GM19099 (cell line): ENCODE results near the gene ATF2.

ENCODE experiments used
- POLR2A ChIP-seq: IDR thresholded peaks from 3 replicates; pipeline ENCODE4 v1.6.1; 2011; ENCODE audit warnings: low read depth; ENCODE audit not compliant: insufficient read length; ENCODE audit errors: extremely low read depth

The ATF2 gene

GRCh38 chr2:175167792-175168563 lies at the start of gene ATF2:
Gene ATF2 (minus strand): TSS chr2:175168203. CDS start chr2:175136443, 31,760 bp downstream.
- peak; percentile 72 for TF ChIP-seq POLR2A

GRCh38 chr2:175207741-175208438 lies 39.9 kb upstream of the ATF2 start:
- no peak for TF ChIP-seq POLR2A

- no peak for TF ChIP-seq POLR2A
Observed at GRCh38 chr2:175206866-175207265, 38.9 kb upstream of the ATF2 start.

GRCh38 chr2:175205523-175205922 lies 37.5 kb upstream of the ATF2 start:
- no peak for TF ChIP-seq POLR2A

GRCh38 chr2:175203621-175204496 lies 35.9 kb upstream of the ATF2 start:
- no peak for TF ChIP-seq POLR2A

GRCh38 chr2:175195012-175195411 lies 27.0 kb upstream of the ATF2 start:
- no peak for TF ChIP-seq POLR2A

GRCh38 chr2:175188761-175189160 lies 20.8 kb upstream of the ATF2 start:
- no peak for TF ChIP-seq POLR2A

GRCh38 chr2:175187378-175187777 lies 19.4 kb upstream of the ATF2 start:
- TF ChIP-seq POLR2A = no peak

GRCh38 chr2:175183674-175184073 lies 15.7 kb upstream of the ATF2 start:
- TF ChIP-seq POLR2A = no peak

- no peak for TF ChIP-seq POLR2A
Observed at GRCh38 chr2:175181877-175182308, 13.9 kb upstream of the ATF2 start.

- peak; percentile 96 for TF ChIP-seq POLR2A
Observed at GRCh38 chr2:175181104-175181876, 13.3 kb upstream of the ATF2 start, which contains the start of gene ATP5MC3. Gene ATP5MC3 (minus strand): TSS chr2:175181710. CDS start chr2:175181393, 317 bp downstream.

GRCh38 chr2:175180701-175181103 lies 12.7 kb upstream of the ATF2 start:
- TF ChIP-seq POLR2A = peak; percentile 49

- TF ChIP-seq POLR2A = no peak
Observed at GRCh38 chr2:175176624-175177023, 8.6 kb upstream of the ATF2 start.

- no peak for TF ChIP-seq POLR2A
Observed at GRCh38 chr2:175175896-175176295, 7.9 kb upstream of the ATF2 start.

- no peak for TF ChIP-seq POLR2A
Observed at GRCh38 chr2:175175320-175175719, 7.3 kb upstream of the ATF2 start.

- no peak for TF ChIP-seq POLR2A
Observed at GRCh38 chr2:175170659-175171304, 2.8 kb upstream of the ATF2 start.
